Stimulated activated naive CD4-positive, alpha-beta T cell treated with Interleukin-2 at 50 U/mL for 16 hours (primary cell): ENCODE results near the gene ECT2L.

Experiments
- DNase-seq: peaks from one replicate; lab custom pipeline; 2025; lab: John Stamatoyannopoulos, UW

ECT2L gene, protein sequence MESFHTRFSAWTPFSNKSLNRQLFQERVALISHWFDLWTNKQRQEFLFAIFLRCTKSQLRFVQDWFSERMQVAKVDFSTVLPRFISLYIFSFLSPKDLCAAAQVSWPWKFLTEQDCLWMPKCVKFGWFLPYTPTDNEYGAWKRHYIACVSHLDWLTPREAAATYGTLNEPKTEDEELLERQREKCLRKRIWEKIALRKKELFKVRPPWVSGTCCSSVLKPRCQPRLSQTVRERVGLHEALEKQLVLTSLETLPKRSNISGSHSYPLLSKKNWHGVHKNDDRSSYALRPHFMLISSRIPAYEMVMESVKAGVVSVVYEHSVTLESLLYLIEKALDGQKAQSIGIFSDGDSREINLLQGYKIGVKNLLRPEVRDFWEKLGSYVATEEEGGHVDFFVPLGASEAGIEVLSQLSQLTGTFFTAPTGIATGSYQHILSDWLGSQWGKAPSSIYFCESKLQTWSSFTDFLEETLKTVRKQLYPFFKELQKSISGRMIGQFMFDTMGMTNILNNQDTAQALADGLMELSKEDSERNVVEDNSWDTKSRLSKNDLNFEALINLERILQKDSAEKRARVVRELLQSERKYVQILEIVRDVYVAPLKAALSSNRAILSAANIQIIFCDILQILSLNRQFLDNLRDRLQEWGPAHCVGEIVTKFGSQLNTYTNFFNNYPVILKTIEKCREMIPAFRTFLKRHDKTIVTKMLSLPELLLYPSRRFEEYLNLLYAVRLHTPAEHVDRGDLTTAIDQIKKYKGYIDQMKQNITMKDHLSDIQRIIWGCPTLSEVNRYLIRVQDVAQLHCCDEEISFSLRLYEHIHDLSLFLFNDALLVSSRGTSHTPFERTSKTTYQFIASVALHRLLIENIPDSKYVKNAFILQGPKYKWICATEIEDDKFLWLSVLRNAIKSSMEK

GRCh38 chr6:138795809-138796603, at the start of gene ECT2L:
ECT2L (plus strand) TSS chr6:138796087; CDS start chr6:138813275, 17,188 bp downstream.
- DNase-seq = no peak

GRCh38 chr6:138752017-138752416, 43.9 kb upstream of the ECT2L start:
- no peak for DNase-seq

GRCh38 chr6:138757136-138757535, 38.8 kb upstream of the ECT2L start:
- DNase-seq = no peak

DNA sequence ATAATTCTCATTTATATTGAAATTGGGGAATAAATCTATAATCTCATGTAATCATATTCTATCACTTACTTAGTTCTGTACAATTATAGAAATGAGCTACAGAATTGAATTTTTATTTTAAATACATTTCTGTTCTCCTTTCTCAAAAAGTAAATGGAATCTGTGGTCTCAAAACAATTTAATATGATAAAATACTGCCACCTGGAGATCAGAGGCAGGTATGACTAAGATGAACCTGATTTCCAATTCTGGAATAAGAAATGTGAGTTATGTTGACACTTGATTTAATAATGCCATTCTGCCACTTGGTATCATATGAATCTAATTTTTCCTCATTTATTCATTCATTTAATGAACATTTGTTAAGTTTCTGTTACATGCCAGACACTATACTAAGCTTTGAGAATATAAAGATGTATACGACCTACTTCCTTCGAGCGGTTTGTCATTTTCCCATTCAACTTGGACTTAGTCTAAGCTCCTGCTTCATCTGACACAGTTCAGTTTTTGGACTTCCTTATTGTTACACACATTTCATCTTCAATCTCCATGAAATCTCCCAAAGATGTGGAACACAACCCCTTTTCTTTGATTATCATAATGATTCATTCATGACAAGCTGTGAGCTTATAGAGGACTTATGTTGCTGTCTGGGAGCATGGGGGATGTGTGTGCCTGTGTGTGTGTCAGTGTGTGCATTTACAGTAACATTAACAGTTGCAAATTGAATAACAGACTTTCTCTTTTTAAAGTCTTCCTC, 29.8 kb upstream of the ECT2L start:
- DNase-seq = no peak

GRCh38 chr6:138769102-138769676, 26.7 kb upstream of the ECT2L start:
- no peak for DNase-seq

DNA sequence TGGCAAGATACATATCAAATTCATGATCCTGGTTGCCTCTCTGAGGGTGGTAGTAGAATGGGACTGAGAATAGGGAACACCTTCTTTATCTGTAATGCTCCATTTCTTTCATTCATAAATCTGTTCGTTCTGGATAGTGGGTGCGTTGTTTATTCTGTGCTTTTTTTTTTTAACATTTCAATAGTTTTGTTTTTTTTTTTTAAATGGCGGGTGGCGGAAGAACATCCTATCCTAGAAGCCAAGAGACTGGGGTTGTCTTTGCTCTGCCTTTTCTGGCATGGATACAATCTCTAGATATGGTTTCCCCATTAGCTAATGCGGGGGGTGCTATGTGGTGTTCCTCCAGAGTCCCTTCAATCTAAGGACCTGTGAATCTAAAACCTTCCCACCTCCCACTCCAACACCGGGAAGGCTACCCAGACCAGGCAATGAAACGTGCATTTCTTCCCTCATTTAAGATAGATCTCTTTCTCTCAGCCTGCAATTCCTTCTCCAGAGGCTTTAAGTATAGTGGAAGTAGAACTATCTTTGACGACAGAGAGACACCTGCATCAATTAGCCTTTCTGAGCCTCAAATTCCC, 23.2 kb upstream of the ECT2L start:
- DNase-seq = no peak

GRCh38 chr6:138773177-138774091, 22.5 kb upstream of the ECT2L start, which contains the start of gene CCDC28A:
CCDC28A (plus strand) TSS chr6:138773769; CDS start chr6:138776121, 2,352 bp downstream.
- DNase-seq = peak; percentile 95

GRCh38 chr6:138774370-138774769, 21.5 kb upstream of the ECT2L start:
- no peak for DNase-seq

GRCh38 chr6:138776659-138777058, 19.2 kb upstream of the ECT2L start:
- no peak for DNase-seq

- DNase-seq = no peak
These were observed 17.6 kb upstream of the ECT2L start for GRCh38 chr6:138778331-138778730.

DNA sequence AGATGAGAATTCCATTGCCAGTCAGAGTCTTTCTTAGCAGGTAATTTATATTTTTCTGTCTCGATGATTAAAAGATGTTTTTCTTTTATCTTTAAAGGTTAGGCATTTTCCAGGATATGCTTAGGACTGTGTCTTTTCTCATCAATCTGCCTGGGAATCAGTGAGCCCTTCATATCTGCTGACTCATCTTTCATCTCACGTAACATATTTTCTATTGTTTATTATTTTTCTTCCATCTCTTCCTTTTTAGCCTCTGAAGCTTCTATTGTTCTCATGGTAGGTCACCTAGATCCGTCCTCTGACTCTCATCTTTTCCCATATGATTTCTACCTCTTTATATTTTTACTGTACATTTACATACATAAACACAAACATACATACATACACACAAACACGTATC, 13.6 kb upstream of the ECT2L start:
- no peak for DNase-seq

DNA sequence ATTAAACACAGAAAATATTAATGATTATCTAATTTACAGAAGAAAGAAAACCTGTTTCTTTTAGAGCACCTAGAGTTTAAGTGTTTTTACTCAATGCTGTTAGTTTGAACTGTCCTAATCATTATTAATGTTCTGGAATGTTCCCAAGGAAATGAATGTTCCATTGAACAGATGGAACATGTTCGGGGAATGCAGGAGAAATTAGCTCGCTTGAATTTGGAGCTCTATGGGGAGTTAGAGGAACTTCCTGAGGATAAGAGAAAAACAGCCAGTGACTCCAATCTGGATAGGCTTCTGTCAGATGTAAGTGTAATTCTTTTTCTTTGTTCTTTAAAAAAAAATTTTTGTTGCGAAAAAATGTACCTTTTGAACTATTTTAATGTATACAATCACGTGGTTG, 10.8 kb upstream of the ECT2L start:
- no peak for DNase-seq

DNA sequence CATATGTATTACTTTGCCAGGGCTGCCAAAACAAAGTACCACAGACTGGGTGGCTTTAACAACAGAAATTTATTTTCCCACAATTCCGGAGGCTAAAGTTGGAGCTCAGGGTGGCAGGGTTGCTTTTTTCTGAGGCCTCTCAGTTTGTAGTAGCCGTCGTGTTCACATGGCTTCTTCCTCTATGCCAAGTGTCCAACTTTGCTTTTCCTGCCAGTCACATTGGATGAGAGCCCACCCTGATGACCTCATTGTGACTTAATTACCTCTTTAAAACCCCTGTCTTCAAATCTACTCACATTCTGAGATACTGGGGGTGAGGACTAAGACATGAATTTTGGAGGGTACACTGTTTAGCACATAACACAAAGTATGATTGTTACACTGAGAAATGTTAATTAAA, 9.9 kb upstream of the ECT2L start:
- no peak for DNase-seq

DNA sequence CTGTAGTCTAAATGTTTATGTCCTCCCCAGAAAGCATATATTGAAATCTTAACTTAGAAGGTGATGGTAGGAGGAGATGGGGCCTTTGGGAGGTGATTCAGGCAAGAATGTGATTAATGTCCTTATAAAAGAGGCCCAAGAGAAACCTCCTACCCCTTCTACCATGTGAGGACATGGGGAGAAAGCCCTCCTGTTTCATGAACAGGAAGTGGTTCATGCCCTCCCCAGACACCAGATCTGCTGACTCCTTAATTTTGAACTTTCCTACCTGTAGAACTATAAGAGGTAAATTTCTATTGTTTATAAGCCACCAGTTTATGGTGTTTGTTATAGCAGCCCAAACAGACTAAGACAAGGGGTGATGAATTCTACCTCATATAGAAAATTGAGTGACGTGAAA, 8.7 kb upstream of the ECT2L start:
- DNase-seq = no peak

DNA sequence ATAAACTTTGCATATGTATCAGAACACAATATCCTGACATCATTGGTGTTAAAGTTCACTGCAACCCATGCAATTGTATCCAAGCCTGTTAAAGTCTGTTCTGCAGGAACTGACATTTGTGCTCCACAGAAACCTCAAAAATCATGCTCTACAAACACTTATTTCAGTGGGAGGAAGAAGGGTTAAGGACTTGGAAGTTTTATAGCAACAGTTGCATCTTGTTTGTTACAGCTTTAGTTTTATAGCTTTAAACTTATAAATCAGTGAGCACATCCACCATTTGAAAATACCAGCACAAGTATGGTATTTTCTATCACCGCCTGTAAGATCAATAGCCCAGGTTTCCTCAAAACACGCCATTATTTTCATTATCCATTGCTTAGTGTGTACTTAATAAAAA, 884 bp downstream of the ECT2L start:
- no peak for DNase-seq

GRCh38 chr6:138797806-138798446, 2.0 kb downstream of the ECT2L start:
- no peak for DNase-seq

GRCh38 chr6:138800377-138801150, 4.7 kb downstream of the ECT2L start:
- no peak for DNase-seq

GRCh38 chr6:138803331-138803730, 7.4 kb downstream of the ECT2L start:
- no peak for DNase-seq
